Fibroblast of the conjunctiva (primary cell): ENCODE results near the gene SUN1.
"Not testable (repeated sequence)": the region's sequence is repeated elsewhere in the genome, so short reads cannot be mapped to it uniquely, and the experiment has no call there.

ENCODE experiments used
- DNase-seq: peaks from one replicate; pipeline ENCODE4 v3.0.0-alpha.2; 2010; ENCODE audit warnings: low read depth

The SUN1 gene

GRCh38 chr7:920351-921070, 88.2 kb downstream of the SUN1 start:
- DNase-seq = no peak

- DNase-seq = no peak
These were observed 88.8 kb downstream of the SUN1 start for GRCh38 chr7:921071-921461.

GRCh38 chr7:921581-922333, 89.5 kb downstream of the SUN1 start:
- no peak for DNase-seq

GRCh38 chr7:922334-923107, 90.2 kb downstream of the SUN1 start:
- DNase-seq = no peak

- no peak for DNase-seq
These were observed 91.1 kb downstream of the SUN1 start for GRCh38 chr7:923108-924041.

GRCh38 chr7:924042-924441, 91.8 kb downstream of the SUN1 start:
- not testable (repeated sequence) for DNase-seq
